K562 (cell line): ENCODE results near the gene EML3. TPM values are rescaled to one million over a fixed set of nuclear protein-coding genes. Genes with fewer than 3 reads are reported as not detected.
A peak's percentile ranks its signal among the peaks of the same experiment; 100 is the strongest.

ENCODE experiments used
- CXXC5 ChIP-seq: fragments of 250-450 bp; sonication (Bioruptor Pico); IDR thresholded peaks from 2 replicates; pipeline ENCODE4 v1.8.0; 2022; ENCODE audit warnings: inconsistent platforms, mild to moderate bottlenecking, moderate library complexity
- FOXK1 ChIP-seq: sonication (generic); formaldehyde crosslinking; IDR thresholded peaks from 2 replicates; pipeline ENCODE4 v1.8.0; 2022; ENCODE audit warnings: missing genetic modification reagents, mild to moderate bottlenecking, borderline replicate concordance
- KHSRP ChIP-seq: fragments of 450-650 bp; IDR thresholded peaks from 2 replicates; pipeline ENCODE4 v1.6.1; 2017
- MBD2 ChIP-seq: sonication (generic); IDR thresholded peaks from 2 replicates; pipeline ENCODE4 v1.6.1; 2016; ENCODE audit warnings: low read depth, borderline replicate concordance
- NCOA6 ChIP-seq: fragments of 450-650 bp; IDR thresholded peaks from 2 replicates; pipeline ENCODE4 v1.6.1; 2017; ENCODE audit warnings: mild to moderate bottlenecking
- PHF21A ChIP-seq: fragments of 450-650 bp; IDR thresholded peaks from 2 replicates; pipeline ENCODE4 v1.6.1; 2017; ENCODE audit warnings: low read depth, borderline replicate concordance
- RB1 ChIP-seq: fragments of 450-650 bp; IDR thresholded peaks from 2 replicates; pipeline ENCODE4 v1.6.1; 2017; ENCODE audit warnings: low read depth, mild to moderate bottlenecking
- TAF15 ChIP-seq: fragments of 200-400 bp; formaldehyde crosslinking; IDR thresholded peaks from 2 replicates; pipeline ENCODE4 v1.6.1; 2017; ENCODE audit warnings: mild to moderate bottlenecking, low read depth, low read length, moderate library complexity
- TSHZ1 ChIP-seq: fragments of 250-450 bp; sonication (Bioruptor Pico); IDR thresholded peaks from 2 replicates; pipeline ENCODE4 v1.4.0; 2020; ENCODE audit warnings: mild to moderate bottlenecking, moderate library complexity
- ZBTB40 ChIP-seq, 2 experiments: fragments of 450-650 bp in 1 of 2; sonication (generic) in 1 of 2; formaldehyde crosslinking in 1 of 2; IDR thresholded peaks; 2 replicates each; pipeline versions ENCODE4 v1.7.1 to v1.9.0; 2016 to 2022; ENCODE audit warnings: inconsistent platforms in 1 of 2, mild to moderate bottlenecking in 1 of 2, missing genetic modification reagents in 1 of 2
- ZBTB8A ChIP-seq: fragments of 450-650 bp; IDR thresholded peaks from 2 replicates; pipeline ENCODE4 v1.6.1; 2018; ENCODE audit warnings: mild to moderate bottlenecking, moderate library complexity; ENCODE audit not compliant: partially characterized antibody
- ZEB2 ChIP-seq: fragments of 450-650 bp; IDR thresholded peaks from 2 replicates; pipeline ENCODE4 v1.6.1; 2016
- ZNF395 ChIP-seq: fragments of 200-800 bp; sonication (Bioruptor generic); IDR thresholded peaks from 2 replicates; pipeline ENCODE4 v1.6.1; 2017; ENCODE audit warnings: missing genetic modification characterization, missing compliant biosample characterization
- ZNF584 ChIP-seq: fragments of 200-800 bp; sonication (Bioruptor generic); IDR thresholded peaks from 2 replicates; pipeline ENCODE4 v1.6.1; 2016; ENCODE audit warnings: low read depth, mild to moderate bottlenecking, missing genetic modification characterization, missing compliant biosample characterization
- polyA plus RNA-seq, 8 experiments: library from polyadenylated mRNA; depleted of rRNA in 4 of 8; stranded (reverse) in 5 of 8; unstranded in 3 of 8; fragments of >200 nt; fragmentation: Nextera tagmentation in 2 of 8; fragmentation: Illumina TruSeq in 1 of 8; extraction: Ambion mirVana in 2 of 8; extraction: Trizol in 1 of 8; gene quantifications; 2 replicates each; pipeline versions ENCODE4 v1.2.1 to v1.2.3, GENCODE V29; 2011 to 2014; ENCODE audit warnings: inconsistent platforms in 1 of 8, missing spikeins in 1 of 8
- total RNA-seq, 7 experiments: library from RNA; depleted of rRNA in 6 of 7; stranded (reverse); fragments of >200 nt in 6 of 7; fragmentation: Illumina TruSeq in 2 of 7; extraction: Trizol in 2 of 7; gene quantifications; 2 replicates each; pipeline versions ENCODE4 v1.2.1 to v1.2.3, GENCODE V29; 2011 to 2021; ENCODE audit warnings: low replicate concordance in 1 of 7

The EML3 gene
- total and polyA plus RNA-seq, 9 of the 15 experiments (the other 6 are each of a cell fraction or from before 2014, with no cell fraction given) = 0.32 to 90.5 (median 26.4) TPM

- TF ChIP-seq RB1 (peak; percentile 94), TSHZ1 (CRISPR knock-in tag) (no peak), FOXK1 (CRISPR knock-in tag) (peak; percentile 77; the same call in 1 of the 2 replicates), ZEB2 (peak; percentile 100), PHF21A (peak; percentile 85; the same call in 1 of the 2 replicates), ZBTB8A (no peak), TAF15 (no peak), NCOA6 (no peak), ZBTB40 (IDR thresholded peaks at IDR 0.05) (peak; percentile 100), ZBTB40 (CRISPR knock-in tag; IDR thresholded peaks at IDR 0.05) (no peak), KHSRP (no peak), CXXC5 (CRISPR knock-in tag) (peak; percentile 98), ZNF584 (CRISPR knock-in tag) (no peak), MBD2 (peak; percentile 88), ZNF395 (CRISPR knock-in tag) (peak; percentile 77)
These were observed 21.0 kb downstream of the EML3 start, which contains the start of gene TUT1 (continued) for GRCh38 chr11:62591448-62592145.
